Activated CD4-positive, alpha-beta T cell treated with anti-CD3 and anti-CD28 coated beads, Interleukin-2, Interleukin-4, amounts not matched to agents 100 ng/mL and 50 ng/mL, durations not matched to agents 16 hours and 8 hours (primary cell): Measurements from ENCODE around the gene C9orf85.

ENCODE experiments used
- DNase-seq: peaks from one replicate; pipeline ENCODE4 v3.0.0-alpha.2; 2020; ENCODE audit warnings: low spot score

Gene C9orf85

DNA sequence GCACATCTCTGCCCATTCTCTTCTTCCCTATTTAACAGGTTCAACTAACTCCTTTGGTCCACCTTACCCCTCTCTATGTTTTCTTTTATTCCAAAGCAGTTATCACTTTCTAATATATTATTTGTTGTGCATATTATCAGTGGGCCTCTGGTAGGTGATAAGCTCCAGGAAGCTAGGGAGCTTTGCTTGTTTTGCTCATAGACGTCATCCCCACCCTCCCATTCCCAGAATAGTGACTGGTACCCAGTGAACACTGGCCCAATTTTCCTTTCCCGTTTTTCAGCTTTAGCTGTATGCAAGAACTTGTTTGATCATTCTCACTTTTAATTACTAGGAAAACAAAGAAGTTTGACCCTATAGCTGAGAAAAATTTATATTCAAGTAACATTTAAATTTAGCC lies 7.4 kb upstream of the C9orf85 start:
- no peak for DNase-seq

DNA sequence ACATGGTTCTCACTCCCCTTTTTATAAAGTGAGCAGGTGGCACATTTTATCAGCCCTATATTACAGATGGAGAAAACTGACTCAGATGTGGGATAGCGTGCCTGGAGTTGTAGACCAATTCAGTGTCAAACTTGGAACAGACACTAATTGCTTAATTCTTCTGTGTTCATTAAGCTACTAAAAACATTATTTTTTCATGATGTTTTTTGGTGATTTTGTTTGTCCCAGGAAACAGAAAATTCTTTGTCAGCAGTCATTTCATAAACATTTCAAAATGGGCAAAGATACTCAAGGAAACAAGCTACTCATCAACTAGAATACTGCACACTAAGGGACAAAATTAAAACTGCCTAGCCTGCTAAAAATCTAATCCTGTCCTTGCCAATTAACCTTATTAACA lies 2.6 kb upstream of the C9orf85 start:
- no peak for DNase-seq

DNA sequence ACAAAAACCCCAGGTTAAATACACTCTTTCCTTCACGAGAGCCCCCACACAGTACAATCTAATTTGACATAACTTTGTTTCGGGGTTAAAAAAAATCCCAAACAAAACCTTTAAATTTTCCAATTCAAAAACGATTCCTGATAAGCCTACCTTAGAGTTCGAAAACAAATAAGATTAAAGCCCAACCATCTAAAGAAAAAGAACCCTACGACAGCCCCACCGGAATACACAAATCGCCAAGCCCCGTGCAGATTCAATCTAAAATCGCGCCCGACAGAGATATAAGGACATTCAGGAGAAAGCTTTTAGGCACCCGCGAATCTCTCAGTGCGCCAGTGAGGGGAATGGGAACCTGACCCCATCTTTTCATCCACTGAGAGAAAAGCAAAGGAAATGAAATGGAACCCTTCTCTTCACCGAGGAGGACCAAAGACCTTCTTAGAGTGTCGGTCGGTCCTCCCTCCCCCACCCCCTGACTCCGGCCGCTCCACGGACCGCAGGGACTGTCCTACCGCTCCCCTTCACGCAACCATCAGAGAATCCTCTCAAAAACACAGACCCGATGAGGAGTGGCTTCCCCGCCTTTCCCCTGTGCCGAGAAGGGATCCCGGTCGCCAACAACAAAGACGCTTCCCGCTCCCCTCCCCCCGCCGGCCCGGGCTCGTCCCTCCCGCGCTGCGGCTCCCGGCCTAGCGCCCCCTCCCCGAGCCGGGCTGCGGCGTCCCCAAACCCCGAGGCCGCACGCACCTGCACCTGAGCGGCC lies 1.4 kb upstream of the C9orf85 start:
- peak; percentile 19 for DNase-seq

DNA sequence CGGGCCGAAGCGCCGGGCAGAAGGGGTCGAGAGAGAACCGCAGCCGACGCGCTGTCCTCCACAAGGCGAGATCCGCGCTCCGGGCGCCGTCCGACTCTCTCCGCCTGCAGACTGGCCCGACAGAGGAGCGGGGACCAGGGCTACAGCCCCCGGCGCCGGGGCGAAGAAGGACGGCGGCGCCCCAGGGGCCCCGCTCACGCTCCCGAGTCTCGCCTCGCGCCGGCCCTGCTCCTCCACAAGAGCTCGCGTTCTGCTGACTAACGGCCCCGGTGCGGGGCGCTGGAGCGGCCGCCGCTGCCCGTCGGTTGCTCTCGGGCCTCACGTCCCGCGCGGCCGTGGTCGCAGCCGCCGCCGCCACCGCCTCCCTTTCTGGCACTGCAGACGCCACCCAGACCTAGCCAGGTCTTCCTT lies 784 bp upstream of the C9orf85 start:
- DNase-seq = no peak

DNA sequence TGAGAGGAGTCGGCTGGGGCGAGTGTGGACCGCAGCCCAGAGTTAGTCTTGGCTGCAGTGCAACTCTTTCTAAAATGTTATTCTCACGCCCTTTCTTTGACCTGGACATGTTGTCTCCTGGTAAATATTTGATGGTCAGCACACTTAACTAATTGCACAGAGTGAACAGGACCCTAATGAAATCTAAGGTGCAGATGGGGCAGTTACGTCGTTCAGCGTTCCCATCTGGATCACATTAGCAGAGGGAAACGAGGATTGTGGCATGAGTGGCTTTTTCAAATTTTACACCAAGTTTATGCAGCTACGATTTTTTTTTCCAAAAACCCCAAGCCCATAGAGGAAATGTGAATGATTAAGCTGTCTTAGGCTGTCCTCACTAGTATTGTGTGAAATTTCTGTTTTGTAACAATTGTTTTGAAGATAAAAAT lies 483 bp downstream of the C9orf85 start:
- DNase-seq = no peak

DNA sequence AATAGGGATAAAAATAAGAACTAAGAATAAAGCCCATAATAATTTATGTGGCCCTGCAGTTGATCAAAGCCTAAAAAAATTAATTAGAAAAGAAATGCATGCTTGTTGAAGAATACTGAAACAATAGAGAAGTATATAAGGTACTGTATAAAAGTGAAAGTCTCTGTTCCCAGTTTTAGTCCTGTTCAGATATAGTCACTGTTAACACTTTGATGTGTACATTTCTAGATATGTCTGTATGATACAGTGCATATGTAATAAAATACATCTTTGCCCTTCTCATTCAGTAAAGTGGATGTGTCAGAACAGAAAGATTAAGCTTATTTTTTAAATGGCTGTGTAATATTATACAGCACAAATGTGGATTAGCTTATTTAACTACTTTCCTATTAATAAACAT lies 4.1 kb downstream of the C9orf85 start:
- DNase-seq = peak; percentile 35

DNA sequence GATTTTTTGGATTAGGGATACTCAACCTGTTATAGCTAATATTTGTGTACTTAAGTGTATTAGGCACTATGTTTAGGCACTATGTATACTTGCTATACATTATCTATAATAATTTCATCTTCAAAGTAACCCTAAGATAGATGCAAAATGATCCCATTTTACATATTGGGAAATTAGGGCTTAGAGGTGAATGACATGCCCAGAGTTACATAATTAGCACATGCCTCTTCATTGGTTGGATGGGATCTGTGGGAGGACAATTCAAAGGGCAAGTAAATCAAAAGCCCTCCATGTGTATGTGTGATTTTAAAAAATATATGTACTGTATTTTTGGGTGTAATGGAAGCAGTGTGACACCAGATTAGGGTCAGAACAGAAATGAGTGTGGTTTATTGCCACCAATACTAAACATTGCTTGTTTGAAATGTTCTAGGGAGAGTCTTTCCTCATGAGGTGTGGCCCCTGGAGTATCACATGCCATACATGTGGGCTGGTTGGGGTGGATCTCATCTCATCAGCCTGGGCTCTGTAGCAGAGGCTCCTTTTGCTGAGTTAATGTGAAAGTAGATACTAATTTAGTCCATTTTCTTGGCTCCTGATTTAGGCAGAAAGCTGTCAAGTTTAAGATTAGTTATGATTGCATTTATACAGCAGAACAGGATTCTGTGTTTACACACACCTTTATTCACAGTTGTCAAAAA lies 5.5 kb downstream of the C9orf85 start:
- peak; percentile 67 for DNase-seq

DNA sequence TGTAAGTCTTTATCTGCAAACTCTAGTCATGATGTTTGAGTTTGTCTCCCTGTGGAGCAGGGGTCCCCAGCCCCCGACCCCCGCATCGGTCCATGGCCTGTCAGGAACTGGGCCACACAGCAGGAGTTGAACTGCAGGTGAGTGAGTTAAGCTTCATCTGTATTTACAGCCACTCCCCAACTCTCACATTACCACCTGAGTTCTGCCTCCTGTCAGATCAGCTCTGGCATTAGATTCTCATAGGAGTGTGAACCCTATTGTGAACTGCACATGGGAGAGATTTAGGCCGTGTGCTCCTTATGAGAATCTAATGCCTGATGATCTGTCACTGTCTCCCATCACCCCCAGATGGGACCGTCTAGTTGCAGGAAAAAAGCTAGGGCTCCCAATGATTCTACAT lies 7.0 kb downstream of the C9orf85 start:
- no peak for DNase-seq

DNA sequence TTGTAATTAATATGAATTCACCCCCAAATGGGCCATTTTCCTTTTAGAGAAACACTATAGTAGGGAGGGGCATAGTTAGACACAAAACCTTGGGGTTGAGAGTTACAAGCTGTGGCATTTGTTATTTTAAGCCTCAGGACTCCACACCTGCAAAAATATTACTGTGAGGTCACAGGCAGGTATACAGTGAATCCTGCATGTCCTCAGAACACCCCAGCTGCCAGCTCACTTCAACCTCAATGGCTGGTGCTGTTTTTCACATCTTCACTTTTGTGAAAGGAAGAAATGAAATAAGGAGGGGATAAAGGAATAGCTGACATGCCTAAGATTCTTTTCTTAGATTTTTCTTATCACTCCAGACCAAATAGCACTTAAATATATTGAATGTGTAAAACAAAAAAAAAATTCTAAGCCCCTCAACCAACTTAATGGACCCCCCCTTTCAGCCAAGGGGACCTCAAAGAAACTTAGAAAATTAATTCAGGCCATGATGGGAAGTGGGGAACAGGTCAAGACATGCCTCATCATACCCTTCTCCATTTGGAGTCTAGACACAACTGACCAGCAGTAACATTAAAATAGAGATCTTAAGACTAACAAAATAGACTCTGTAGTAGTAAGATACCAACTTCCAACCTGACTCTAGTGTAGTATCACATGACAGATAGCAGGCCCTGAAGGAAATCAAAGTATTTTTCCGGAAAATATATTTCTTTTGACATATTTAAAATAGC lies 9.2 kb downstream of the C9orf85 start:
- DNase-seq = no peak

DNA sequence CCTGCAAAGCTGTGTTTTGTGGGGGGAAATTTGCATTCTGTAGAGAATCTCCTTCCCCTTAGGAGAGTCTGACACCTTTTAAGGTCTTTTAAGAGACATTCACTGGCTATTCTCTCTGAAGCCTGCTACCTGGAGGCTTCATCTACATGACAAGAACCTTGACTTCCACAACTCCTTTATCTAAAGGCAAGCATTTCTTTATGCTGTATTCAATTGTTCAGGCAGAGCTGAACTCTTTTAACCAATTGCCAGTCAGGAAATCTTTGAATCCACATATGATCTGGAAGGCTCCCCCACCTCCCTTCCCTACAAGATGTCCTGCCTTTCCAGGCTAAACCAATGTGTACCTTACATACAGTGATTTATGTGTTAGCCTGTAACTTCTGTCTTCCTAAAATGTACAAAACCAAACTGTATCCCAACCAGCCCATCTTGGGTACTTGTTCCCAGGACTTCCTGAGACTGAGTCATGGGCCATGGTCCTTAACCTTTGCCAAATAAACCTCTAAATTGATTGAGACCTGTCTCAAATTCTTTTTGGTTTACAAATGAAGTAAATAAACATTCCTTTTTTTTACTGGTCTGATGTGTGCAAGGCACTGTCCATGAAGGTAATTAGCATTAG lies 9.9 kb downstream of the C9orf85 start:
- no peak for DNase-seq

DNA sequence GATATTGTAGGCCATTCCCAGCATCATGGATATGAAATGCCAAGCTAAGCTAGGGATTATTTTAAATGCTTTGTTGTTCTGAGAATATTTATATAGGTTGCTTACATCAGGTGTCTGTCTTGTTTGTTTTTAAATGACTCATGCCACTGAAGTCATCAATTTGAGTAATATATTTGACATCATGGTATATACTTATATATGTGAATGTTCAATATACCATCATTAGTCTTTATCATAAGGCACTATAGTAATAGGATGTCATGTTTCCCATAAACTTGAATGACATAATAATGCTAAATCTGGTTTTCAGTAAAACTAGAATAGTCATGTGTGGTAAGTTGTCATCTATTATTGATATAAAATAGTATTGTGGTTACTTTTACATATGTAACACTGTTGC lies 13.1 kb downstream of the C9orf85 start:
- DNase-seq = no peak

DNA sequence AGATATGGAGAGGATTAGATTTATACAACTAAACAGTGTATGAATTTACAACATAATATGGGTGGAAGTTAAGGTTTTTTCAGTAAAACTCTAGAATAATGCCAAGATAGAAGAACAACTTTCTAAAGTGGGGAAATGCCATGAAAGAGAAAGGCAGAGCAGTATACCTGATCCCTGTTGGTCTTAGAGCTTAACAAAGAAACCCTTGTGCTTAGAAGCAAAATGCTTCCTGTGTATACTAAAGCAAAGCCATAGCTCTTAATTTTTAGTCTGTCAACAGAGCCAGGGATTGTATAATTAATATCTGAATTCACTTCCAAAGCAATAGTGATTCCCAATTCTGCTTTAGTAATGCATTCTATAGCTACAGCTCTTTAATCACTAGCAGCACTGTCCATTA lies 14.4 kb downstream of the C9orf85 start:
- DNase-seq = no peak

DNA sequence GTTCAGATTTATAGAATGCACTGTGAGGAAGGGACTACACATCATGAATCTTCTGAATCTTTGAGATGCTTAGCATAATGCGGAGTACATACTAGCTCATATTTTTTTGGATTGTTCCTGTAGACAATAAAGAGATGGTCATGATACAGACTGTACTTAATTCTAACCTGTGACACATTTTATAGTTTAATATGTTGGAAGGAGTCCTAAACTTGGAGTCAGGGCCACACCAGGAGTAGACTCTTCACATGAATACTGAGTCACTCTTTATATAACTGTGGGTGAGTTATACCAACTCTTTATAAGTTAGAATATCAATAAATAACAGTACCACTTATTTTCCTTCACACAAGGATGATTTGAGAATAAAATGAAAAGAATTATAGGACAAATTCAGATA lies 16.9 kb downstream of the C9orf85 start:
- no peak for DNase-seq

DNA sequence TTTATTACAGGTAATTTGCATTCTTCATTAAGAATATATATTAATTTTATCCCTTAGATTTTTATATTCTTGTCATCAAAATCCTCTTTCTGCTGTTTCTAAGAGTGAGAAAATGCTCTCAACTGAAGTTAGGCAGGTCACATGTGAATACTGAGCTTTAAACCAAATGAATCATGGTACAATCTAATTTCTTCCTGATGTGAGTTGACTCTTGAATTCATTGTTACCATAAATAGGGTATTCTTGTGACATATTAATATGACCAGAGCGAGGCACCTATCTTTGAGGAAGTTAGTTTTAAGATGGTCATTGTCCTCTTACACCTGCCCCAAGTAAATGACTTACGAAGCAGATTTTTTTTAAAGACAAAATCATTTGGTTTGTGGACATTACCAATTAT lies 17.4 kb downstream of the C9orf85 start:
- no peak for DNase-seq

DNA sequence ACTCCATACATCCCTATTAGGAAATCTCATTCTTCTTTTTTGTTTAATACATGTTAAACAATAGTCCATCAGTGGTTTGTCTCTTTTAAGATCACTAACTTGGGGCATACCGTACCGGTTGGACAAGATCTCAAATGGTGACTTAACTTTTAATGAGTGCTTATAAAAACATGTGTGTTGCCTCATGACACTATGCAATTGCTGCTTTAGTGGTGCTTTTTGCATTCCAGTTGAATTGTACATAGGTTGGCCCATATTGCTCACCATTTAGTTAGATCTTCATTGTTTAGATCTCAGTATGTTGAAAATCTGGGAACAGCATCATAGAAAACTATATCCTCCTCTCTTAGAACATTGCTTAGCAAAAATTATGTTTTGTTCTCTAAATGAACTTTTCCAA lies 17.8 kb downstream of the C9orf85 start:
- no peak for DNase-seq

DNA sequence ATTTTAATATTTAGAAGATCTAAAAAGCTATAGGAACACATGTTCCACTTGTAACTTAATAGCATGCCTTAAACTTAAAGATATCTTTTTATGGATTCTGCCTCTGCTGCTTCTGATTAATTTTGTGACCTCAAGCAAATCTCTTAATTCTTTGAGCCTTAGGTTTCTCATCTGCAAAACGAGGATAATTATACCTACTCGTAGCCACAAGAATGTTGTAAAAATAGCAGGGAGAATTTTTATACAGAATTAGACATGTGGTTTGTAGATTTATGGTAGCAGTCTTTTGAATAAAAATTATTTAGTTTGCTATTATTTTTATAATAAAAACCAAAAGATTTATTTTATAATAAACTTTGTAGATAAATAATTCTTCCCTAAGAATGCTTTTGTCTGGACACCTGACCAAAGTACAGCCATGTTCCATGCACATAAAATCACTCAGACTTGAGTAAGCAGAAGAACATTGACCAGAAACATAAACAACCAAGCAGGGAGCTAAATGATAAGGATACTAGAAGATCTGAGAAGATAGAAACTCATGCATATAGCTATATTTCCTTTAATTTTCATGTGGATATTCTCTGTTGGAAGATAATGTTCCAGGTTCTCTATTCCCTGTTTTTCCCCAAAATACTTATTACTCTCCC lies 18.5 kb downstream of the C9orf85 start:
- DNase-seq = no peak

DNA sequence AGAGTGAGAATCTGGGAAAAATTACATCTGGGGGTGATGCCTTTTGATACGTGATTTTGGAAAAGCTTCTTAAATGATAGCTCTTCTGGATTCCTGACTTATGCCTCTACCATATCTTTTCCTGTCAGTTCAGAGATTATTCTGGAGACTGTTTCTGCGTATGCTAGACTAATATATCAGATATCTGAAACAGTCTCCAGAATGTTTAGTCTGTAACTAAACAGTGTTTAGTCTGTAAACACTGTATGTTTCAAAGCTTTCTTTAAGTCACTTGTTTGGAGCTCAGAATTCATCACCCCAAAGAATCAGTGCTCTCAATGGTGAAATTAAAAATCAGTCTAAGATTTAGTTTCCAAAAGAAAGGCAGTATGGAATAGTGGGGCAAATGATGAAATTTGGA lies 19.7 kb downstream of the C9orf85 start:
- DNase-seq = no peak

DNA sequence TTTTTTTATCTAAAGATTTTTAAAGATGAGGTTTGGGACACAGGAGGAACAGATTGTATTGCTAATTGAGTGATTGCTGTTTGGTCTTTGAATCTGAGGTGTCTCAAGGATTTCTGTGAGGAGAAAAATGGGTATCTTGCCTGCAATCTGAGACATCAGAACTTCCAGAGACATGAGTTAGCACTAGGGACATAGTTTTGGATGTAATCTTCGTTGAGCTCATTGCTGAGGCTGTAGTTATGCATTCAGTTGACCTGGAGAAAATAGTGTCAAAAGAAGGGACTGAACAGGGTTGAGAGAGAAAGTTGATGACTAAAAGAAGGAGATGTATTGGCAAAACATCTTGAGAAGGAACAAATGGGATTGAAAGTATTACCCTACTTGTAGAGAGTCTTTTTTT lies 24.6 kb downstream of the C9orf85 start:
- DNase-seq = no peak

DNA sequence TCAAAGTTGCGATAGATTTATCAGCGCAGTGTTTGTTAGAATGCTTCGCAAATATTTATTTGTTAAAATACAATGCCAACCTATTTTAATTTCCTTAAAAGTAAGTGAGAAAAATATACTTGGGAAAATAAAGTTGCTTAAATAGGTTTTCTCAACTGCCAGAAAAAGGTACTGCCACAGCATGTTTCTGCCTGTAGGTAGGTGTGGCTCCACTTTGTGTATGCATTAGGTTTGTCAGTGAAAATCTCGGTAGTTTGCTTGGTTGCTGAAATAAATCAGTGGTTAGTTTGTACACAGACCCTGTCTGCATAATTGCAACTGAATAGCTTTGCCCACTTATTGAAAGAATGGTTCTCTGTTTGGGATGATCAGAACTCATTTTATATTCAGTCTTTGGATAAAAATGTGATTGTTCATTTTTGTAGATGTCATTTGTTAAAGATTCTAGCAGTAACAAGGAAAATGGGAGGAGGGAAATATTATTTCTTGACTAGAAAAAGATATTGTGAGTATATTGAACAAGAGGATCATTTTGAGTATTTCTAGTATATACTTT lies 25.7 kb downstream of the C9orf85 start:
- DNase-seq = no peak

DNA sequence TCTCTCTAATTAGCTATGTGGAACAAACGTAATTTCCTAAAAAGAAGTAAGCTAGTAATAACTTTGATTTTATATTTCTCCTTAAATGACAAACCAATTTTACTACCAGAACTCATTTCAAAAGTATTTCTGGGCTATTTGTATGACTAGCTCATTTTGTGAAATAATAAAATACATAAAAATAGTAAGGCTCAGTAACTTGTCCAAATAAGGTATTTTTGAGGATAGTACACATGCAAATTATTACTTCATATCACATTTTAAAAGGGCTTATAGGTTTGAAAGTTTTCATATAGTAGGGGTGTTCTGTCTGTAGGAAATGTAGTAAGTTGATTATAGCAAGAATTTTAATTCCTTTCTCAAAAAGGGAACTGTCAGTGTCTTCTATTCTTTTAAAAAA lies 26.5 kb downstream of the C9orf85 start:
- DNase-seq = no peak

DNA sequence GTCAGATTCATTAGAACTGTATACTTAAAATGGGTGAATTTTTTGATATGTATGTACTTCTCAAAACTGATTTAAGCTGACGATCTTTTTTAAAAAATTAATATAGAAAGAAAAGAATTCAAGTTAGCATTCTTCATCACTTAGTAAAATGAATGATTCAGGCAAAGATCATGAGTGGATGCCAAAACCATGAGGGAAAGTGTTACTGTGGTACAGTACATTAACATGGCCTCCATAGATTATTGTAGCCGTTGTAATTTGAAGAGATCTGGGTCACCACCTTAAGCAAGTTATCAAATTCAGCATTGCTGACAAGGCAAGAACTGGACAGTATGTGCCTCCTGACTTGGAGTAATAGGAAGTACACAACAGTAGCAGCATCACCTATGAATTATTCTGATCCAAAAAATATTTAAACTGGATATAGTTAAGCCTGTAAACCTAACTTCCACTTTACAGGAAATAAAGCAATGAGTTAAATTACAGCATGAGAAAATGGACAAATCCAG lies 29.7 kb downstream of the C9orf85 start:
- DNase-seq = no peak
